CD1c-positive myeloid dendritic cell (primary cell): ENCODE data around the gene TMX4.
"Not testable (repeated sequence)": the region's sequence is repeated elsewhere in the genome, so short reads cannot be mapped to it uniquely, and the experiment has no call there.

Experiments
- DNase-seq: peaks from one replicate; pipeline ENCODE4 v3.0.0-alpha.2; 2016; ENCODE audit errors: extremely low spot score

Gene TMX4

DNA sequence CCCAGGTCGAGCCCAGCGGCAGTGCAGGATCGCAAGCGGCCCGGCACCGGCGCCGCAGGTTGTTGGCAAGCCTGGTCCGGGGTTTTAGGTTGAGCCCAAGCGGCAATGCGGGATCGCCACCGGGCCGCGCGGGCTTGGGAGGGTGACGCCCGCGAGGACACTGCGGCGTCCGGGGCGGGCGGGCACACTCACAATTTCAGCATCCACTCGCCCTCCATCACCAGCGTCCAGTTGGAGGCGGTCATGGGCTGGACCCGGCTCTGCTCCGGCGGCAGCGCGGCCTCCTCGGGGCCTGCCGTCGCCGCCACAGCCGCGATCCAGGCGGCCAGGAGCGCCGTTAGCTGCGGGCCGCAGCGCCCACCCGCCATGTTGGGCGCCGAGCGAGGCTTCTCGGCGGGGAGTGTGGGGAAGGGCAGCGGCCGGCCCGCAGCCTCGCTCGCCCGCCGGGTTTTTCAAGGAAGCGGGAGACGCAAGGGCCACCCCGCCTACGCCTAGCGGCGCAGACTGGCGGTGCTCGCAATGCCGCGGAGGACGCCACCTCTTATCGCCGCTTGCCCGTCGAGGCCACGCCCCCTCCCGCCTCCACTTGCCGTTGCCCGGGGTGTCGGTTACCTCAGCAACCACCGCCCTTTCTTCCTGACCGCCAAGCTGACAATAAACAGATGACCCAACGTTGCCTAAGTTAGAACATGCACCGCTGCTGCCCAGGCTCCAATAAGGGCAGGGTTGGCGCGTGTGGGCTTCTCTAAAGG is at the start of gene TMX4:
TSS of gene TMX4 (minus strand) at position 516 of the 752 bp plus-strand sequence. CDS start at position 368, 148 bp downstream.
- peak; percentile 98 for DNase-seq

DNA sequence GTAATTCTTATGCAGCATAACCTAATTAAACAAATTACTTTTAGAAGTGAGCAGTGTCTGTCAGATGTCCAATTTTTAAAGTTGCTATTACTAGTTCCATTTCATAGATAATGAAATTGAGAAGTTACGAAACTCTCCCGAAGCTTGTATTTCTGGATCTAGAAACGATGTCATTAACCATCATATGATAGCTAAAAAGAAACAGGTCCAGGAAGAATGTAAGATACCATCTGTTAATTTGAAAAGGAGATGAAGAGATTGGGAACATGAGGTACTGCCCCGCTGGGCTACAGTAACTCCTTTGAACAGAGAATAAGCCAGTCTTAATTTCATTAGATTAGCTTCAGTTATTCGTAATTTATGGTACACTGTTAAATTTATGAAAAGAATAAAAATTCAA is 47.5 kb upstream of the TMX4 start:
- no peak for DNase-seq

GRCh38 chr20:8066662-8067061 is 47.1 kb upstream of the TMX4 start:
- no peak for DNase-seq

- no peak for DNase-seq
Observed at GRCh38 chr20:8065691-8066090, 46.1 kb upstream of the TMX4 start.

- DNase-seq = no peak
Observed at GRCh38 chr20:8062756-8063155, 43.2 kb upstream of the TMX4 start.

GRCh38 chr20:8061861-8062518 is 42.4 kb upstream of the TMX4 start:
- DNase-seq = no peak

DNA sequence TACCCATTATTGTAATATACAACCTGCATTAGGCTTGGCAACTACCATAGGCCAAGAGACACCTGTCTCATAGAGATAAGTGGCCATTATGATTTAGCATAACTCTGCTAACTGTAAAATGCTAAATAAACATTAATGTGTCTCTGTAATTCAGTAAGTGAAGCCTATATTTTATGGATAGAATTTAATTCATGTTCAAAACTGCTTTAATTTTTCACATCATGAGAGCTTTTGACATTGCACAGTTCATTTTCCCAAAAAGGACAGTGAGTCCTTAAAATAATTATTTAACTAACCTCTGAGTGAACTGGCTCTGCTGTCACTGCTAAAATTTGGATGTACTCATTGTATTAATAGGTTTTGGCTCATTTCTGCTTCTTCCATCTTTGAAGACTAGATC is 41.4 kb upstream of the TMX4 start:
- no peak for DNase-seq

DNA sequence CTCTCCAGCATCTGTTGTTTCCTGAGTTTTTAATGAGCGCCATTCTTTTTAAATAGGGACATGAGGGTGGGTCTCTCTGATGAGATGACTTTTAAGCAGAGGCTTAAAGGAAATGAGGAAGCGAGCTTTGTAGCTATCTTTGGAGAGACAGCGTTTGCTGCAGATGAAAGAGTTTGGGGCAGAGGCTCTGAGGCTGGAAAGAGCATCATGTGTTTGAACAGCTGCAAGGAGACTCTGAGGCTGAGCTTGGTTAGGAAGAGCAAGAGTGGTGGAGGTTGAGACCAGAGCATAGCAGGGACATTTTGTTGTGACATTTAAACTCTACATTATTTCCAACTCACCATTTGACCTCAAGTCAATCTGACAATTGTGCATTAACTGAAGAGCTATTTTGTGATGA is 38.3 kb upstream of the TMX4 start:
- DNase-seq = no peak

DNA sequence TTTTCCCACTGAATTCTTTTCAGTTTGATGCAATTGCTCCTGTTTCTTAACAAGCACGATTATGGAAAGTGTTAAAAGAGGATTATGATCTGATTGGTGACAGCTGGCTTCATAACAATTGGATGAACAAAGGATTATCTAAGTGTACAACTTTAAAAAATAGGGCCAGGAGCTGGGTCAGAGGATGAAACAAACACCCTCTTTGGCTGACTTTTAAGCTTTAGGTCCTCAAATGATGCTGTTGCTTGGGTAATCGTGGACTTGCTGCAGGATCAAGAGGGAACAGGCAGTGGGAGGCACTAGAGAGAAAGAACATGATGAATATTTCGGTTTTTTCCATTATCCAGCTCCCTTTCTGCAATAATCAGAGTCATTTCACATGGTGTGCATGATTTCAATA is 35.5 kb upstream of the TMX4 start:
- no peak for DNase-seq

- no peak for DNase-seq
Observed at GRCh38 chr20:8050157-8050837, 30.7 kb upstream of the TMX4 start.

- DNase-seq = no peak
Observed at GRCh38 chr20:8049310-8049709, 29.7 kb upstream of the TMX4 start.

DNA sequence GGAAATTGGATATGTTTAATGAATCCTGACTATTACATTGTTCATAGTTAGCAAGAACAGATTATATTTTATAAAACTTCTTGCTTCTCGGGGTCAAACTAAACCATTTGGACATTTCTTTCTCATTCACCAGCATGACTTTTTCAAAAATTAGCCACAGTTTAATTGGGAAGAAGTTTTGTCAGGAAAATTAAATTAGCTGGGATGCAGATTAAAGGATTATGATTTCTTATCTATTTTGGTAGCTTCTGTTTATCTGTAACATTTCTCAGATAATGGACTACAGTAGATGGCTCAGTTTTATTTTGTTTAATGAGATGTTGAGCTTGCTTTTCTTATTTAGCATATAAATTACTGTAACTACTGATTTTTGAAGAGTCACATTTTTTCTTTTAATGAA is 26.4 kb upstream of the TMX4 start:
- no peak for DNase-seq

GRCh38 chr20:8043687-8044282 is 24.2 kb upstream of the TMX4 start:
- DNase-seq = peak; percentile 78

- no peak for DNase-seq
Observed at GRCh38 chr20:8039042-8039441, 19.5 kb upstream of the TMX4 start.

DNA sequence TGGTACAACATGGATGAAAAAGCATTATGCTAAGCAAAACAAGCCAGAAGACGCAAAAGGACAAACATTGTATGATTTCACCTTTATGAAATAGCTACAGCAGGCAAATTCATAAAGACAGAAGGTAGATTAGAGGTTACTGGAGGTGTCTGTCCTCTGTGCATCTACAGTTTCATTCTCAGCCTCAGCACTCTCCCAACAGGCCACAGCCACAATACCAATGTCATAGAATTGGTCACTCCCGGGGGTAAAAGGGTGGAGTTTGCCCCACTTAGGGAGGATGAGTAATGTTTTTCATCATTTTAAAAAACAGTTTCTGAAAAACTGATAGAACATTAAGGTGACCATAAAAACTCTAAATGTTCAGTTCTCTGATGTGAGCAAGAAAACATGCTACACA is 17.2 kb upstream of the TMX4 start:
- DNase-seq = no peak

DNA sequence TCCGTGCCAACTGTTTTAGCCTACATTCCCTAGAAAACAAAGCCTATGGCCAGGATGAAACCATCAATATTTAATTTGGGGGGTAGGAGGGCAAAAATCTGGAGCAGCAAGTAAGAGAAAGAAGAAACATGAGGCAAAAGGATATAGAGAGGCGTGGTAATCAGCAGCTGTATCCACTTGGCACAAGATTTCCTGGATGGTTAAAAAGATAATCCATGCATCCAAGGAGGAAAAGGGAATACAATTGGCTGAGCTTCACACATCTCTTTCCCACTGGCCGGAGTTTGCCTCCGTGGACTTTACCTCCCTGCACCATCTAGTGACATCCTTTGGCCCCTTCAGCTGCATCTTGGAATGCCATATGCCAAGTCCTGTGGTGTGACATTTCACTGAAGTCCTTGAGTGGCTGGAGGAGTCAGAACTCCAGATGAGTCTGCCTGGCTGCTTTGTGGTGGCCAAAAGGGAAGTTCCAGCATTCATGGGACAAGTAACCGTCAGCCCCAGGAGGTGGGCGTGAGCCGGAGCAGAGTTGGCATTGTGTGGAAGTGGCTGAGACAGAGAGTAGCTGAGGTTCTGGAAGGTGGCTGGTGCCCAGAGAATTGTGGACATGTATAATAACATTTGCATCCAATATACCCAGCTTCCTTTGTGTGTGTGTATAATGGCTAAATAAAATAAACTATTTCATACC is 13.7 kb upstream of the TMX4 start:
- peak; percentile 71 for DNase-seq

- DNase-seq = no peak
Observed at GRCh38 chr20:8032499-8032898, 12.9 kb upstream of the TMX4 start.

- DNase-seq = not testable (repeated sequence)
Observed at GRCh38 chr20:8031539-8031938, 12.0 kb upstream of the TMX4 start.

- DNase-seq = no peak
Observed at GRCh38 chr20:8021541-8022269, 2.1 kb upstream of the TMX4 start.

DNA sequence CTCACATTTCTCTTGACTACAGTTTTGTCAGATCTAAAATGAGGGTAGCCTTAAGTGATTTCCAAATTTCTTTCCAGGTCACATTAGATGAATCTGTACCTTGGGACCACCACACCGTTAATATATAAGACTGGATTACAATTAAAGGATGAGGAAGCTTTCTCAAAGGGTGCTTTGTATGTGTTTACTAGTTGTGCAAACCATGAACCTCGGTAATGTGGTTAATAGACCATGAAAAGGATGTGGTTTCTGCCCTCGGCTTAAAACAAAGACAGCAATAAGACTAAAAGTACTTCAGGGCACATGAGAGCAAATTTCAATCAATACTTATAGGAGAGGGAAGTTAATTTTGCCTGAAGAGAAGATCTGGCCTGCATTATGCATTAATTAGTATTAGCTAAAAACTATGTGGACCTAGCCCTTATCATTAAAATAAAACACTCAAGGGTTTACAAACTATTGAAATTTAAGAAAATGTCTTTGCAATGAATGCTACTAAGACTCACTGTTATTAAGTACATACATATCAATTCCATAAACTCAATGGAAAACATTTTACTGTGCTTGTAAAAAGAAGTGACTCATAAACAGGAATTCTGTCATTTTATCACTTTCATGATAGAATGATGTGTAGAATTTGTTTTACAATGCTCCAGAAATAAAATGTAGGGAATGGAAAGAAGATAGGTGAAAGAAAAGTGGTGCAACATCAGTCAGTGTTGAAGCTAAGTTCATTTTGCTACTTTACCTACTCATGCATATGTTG is 936 bp upstream of the TMX4 start:
- DNase-seq = peak; percentile 50

DNA sequence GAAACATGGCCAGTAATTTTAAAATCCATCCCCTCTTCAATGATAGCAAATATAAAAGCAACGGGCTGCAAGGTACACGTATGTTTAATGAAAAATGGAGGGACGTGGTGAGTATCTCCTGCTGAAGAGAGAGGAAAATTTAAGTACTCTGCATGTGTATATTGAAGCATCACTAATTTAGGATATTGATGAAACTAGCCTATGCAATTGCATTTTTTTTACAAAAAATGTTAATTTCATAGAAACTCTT is 362 bp upstream of the TMX4 start:
- no peak for DNase-seq
